ENCODE data around the gene NOCT.
A peak's percentile ranks its signal among the peaks of the same experiment; 100 is the strongest.
"Not testable (repeated sequence)": the region's sequence is repeated elsewhere in the genome, so short reads cannot be mapped to it uniquely, and the experiment has no call there.

Gene NOCT

DNA sequence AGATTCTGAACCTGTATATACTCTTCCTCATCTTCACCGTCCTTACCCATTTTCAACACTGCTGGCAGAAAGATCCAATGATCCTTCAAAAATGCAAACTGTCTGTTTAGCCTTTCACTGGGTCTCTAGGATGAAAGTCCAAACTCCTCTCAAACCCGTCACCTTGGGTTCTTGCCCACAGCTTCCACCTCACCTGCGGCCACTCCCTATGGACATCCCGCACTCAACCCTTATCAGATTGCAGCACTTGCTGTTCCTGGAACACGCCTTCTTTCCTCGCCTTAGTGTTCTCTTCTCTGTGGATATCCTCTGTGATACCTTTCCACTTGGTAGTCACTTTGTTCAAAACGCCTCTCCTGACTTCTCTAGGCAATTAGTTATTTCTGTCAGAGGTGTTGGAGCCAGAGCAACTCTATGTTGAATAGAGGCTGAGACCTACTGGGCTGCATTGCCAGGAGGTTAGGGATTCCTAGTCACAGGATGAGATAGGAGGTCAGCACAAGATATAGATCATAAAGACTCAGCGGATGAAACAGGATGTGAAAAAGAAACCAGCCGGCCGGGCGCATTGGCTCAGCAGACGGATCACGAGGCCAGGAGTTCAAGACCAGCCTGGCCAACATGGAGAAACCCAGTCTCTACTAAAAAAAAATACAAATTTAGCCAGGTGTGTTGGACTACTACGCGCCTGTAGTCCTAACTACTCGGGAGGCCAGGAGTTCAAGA, 4.2 kb upstream of the NOCT start:
- Histone ChIP-seq H3K4me3 (ENCODE audit: low read length) (no peak overlapping the region), H3K9ac (ENCODE audit: low read length) (no peak overlapping the region), H3K27me3 (replicated peaks; ENCODE audit: control insufficient read depth, insufficient read depth, low read length) (no peaks in the 10 kb centered on the region), H3K36me3 (ENCODE audit: control insufficient read depth, insufficient read depth, low read length, severe bottlenecking) (no peaks in the 10 kb centered on the region), H3K9me3 (ENCODE audit: control insufficient read depth, low read length) (peaks cover 6% of the 10 kb centered on the region), H3K4me1 (ENCODE audit: control insufficient read depth, insufficient read depth, low read length) (peaks cover 22% of the 10 kb centered on the region)
- DNase-seq (ENCODE audit: low read depth): no peak

DNA sequence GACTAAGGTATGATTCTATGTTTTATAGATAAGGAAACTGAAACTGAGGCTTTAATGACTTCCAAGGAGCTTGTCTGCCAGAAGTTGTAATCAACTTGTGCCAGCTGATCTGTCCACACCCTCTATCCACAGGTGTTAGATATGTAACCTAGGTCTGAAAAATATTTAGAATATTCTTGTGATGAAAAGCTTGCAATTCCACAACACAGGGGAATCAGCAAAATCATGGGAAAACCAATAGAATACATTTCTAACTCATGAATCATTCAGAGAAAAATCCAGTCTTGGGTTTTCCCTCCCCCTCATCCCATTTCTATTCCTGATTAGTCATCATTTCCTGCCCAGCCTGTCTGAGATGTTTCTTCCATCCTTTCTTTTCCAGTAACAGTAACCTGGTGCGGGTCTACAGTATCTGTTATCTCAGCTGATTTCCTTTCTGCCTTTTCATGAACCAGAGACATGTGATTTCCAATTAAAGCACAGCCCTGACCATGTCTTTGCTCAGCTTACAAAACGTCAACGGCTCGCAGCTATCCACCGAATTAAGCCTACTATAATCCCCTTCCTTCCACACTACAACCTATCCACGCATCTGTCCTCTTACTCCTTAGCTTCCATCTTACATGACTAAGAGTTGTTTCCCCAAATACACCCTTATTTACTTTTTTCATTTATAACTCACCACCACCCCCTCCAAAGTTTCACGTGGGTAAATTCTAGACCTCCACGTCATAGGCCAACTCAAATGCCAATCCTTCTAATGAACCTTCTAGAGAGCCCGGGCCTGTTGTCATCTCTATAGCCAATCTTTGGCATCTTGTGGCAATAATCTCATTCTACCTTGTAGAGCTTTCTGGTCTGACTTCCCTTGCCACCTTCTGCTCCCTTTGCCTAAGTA, 961 bp upstream of the NOCT start:
- no peaks in the 10 kb centered on the region for H3K36me3 ChIP-seq (ENCODE audit: control insufficient read depth, insufficient read depth, low read length, severe bottlenecking)
- DNase-seq (ENCODE audit: low read depth): peak; percentile 85
- peak overlapping the region; percentile 97 for H3K4me3 ChIP-seq (ENCODE audit: low read length)
- H3K9me3 ChIP-seq (ENCODE audit: control insufficient read depth, low read length): no peaks in the 10 kb centered on the region
- peak overlapping the region; percentile 91 for H3K9ac ChIP-seq (ENCODE audit: low read length)
- H3K27me3 ChIP-seq (replicated peaks; ENCODE audit: control insufficient read depth, insufficient read depth, low read length): no peaks in the 10 kb centered on the region
- H3K4me1 ChIP-seq (ENCODE audit: control insufficient read depth, insufficient read depth, low read length): peaks cover 39% of the 10 kb centered on the region

DNA sequence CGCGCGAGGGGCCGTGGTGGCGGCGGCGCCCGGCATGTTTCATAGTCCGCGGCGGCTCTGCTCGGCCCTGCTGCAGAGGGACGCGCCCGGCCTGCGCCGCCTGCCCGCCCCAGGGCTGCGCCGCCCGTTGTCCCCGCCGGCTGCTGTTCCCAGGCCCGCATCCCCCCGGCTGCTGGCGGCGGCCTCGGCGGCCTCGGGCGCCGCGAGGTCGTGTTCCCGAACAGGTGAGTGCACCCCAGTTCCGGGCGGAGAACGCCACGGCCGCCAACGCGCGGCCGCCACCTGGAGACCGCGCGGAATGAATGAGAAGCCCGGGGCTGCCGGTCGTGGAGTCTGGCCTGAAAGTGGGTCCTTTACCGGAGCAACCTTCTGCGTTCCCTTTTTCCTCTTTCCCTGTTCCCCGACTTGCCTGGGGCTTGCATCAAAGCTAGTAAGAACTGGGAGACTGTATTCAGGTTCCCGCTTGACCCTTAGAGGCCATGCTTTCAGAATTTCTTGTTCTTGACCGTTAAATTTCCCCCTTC, 429 bp downstream of the NOCT start:
- no peaks in the 10 kb centered on the region for H3K9me3 ChIP-seq (ENCODE audit: control insufficient read depth, low read length)
- peak; percentile 66 for DNase-seq (ENCODE audit: low read depth)

DNA sequence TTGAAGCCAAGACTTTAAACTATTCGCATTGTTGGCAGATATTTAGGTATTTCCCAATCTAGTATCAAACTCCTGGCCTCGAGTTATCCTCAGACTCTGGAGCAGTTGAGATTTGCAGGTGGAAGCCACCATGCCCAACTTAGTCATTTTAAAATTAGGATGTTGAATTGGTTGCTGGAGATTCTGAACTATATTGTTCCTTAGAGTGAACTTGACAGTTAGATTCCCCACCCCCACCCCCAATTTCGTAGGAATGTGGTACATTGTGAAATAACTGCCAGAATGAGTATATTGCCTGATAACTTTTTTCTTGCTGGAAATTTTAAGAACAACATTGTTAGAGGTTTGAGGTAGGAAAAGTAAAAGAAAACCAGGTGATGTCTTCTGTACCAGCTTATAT, 2.3 kb downstream of the NOCT start:
- Histone ChIP-seq H3K27me3 (replicated peaks; ENCODE audit: control insufficient read depth, insufficient read depth, low read length) (no peaks in the 10 kb centered on the region), H3K4me3 (ENCODE audit: low read length) (peak overlapping the region; percentile 71), H3K36me3 (ENCODE audit: control insufficient read depth, insufficient read depth, low read length, severe bottlenecking) (no peaks in the 10 kb centered on the region), H3K9me3 (ENCODE audit: control insufficient read depth, low read length) (no peaks in the 10 kb centered on the region), H3K9ac (ENCODE audit: low read length) (peak overlapping the region; percentile 47), H3K4me1 (ENCODE audit: control insufficient read depth, insufficient read depth, low read length) (peaks cover 44% of the 10 kb centered on the region)
- peak; percentile 58 for DNase-seq (ENCODE audit: low read depth)

More for the DNA sequence above, 429 bp downstream of the NOCT start:
- H3K4me3 ChIP-seq (ENCODE audit: low read length): peak overlapping the region; percentile 97
- H3K36me3 ChIP-seq (ENCODE audit: control insufficient read depth, insufficient read depth, low read length, severe bottlenecking): no peaks in the 10 kb centered on the region
- H3K9ac ChIP-seq (ENCODE audit: low read length): peak overlapping the region; percentile 91
- peaks cover 41% of the 10 kb centered on the region for H3K4me1 ChIP-seq (ENCODE audit: control insufficient read depth, insufficient read depth, low read length)
- H3K27me3 ChIP-seq (replicated peaks; ENCODE audit: control insufficient read depth, insufficient read depth, low read length): no peaks in the 10 kb centered on the region

DNA sequence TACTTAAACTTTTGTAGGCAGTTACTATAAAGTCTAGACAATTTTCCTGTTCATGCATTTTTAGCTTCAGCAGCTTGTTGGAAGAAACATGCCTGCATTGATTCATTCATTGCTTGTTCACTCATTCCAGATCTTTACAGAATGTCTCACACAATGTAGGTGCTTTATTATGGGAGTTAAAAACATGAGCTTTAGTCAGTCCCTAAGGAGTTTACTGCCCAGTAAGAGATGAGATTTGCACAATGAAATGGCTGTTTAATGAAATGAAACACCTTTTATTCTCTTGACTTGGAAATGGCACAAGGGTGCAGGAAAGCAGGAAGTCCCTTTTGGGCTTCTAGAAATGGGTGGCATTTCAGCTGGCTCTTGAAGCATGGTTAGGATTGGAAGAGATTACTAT, 2.9 kb downstream of the NOCT start:
- no peaks in the 10 kb centered on the region for H3K9me3 ChIP-seq (ENCODE audit: control insufficient read depth, low read length)
- H3K4me3 ChIP-seq (ENCODE audit: low read length): peak overlapping the region; percentile 71
- H3K4me1 ChIP-seq (ENCODE audit: control insufficient read depth, insufficient read depth, low read length): peaks cover 44% of the 10 kb centered on the region
- H3K27me3 ChIP-seq (replicated peaks; ENCODE audit: control insufficient read depth, insufficient read depth, low read length): no peaks in the 10 kb centered on the region
- peak overlapping the region; percentile 47 for H3K9ac ChIP-seq (ENCODE audit: low read length)
- H3K36me3 ChIP-seq (ENCODE audit: control insufficient read depth, insufficient read depth, low read length, severe bottlenecking): no peaks in the 10 kb centered on the region
- DNase-seq (ENCODE audit: low read depth): peak; percentile 26

DNA sequence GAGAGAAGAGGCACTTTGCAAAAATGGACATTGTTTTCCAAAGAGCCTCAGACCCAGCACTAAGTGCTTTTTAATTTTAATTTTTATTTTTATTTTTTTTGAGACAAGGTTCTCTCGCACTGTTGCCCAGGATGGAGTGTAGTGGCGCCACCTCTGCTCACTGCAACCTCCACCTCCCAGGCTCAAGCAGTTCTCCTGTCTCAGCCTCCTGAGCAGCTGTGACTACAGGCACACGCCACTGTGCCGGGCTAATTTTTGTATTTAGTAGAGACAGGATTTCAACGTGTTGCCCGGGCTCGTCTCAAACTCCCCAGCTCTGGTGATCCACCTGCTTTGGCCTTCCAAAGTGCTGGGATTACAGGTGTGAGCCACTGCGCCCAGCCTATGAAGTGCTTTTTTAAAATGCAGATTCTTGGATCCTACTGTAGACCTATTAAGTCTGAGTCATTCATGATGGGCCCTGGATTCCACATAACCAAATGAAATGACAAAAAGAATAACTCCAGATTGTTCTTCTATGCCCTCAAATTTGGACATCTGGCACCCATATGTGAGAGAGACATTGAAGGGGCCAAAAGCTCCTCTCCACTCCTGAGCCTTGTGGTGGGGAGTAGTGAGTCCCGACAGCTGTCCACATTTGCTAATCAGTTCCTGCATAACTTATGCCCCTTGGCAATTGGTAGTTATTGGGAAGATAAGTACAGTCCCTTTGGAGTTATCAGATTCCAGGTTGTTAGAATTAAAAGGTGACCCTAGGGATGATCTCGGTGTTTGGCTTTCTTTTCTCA, 3.6 kb downstream of the NOCT start:
- H3K4me3 ChIP-seq (ENCODE audit: low read length): peak overlapping the region; percentile 71
- peaks cover 38% of the 10 kb centered on the region for H3K4me1 ChIP-seq (ENCODE audit: control insufficient read depth, insufficient read depth, low read length)
- H3K9ac ChIP-seq (ENCODE audit: low read length): peak overlapping the region; percentile 47
- H3K36me3 ChIP-seq (ENCODE audit: control insufficient read depth, insufficient read depth, low read length, severe bottlenecking): no peaks in the 10 kb centered on the region
- DNase-seq (ENCODE audit: low read depth): peak; percentile 60
- H3K9me3 ChIP-seq (ENCODE audit: control insufficient read depth, low read length): no peaks in the 10 kb centered on the region
- no peaks in the 10 kb centered on the region for H3K27me3 ChIP-seq (replicated peaks; ENCODE audit: control insufficient read depth, insufficient read depth, low read length)

DNA sequence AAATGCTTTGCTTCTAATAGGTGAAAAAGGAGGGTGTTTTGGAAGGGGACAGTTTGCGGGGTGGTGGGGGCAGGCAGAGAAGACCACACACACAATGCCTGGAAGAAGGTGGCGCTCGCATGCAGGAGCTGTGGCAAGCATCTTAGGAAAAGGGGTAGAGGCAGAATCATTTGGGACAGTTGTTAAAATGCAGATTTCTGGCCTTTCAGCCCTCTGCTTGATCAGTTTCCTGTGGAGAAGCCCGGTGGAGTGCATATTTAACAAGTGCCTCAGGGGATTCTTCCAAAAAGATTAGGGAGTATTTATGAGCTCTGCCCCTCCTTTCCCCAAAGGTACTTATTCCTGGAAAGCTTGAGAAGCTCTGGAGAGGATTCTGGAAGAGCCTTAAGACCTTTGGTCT, 4.8 kb downstream of the NOCT start:
- peaks cover 27% of the 10 kb centered on the region for H3K4me1 ChIP-seq (ENCODE audit: control insufficient read depth, insufficient read depth, low read length)

DNA sequence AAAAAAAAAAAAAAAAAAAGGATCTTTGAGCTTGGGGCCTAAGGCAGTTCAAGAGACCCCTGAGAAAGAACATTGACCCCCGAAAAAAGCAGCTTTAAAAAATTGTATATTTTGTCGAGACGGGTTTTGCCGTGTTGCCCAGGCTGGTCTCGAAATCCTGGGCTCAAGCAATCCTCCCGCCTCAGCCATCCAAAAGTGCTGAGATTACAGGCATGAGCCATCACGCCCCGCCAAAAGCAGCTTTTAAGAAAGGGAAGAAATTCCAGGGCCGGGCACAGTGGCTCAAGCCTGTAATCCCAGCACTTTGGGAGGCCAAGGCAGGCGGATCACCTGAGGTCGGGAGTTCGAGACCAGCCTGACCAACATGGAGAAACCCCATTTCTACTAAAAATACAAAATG, 5.5 kb downstream of the NOCT start:
- H3K9ac ChIP-seq (ENCODE audit: low read length): not testable (repeated sequence)

More for the DNA sequence above, 4.8 kb downstream of the NOCT start:
- H3K9me3 ChIP-seq (ENCODE audit: control insufficient read depth, low read length): no peaks in the 10 kb centered on the region
- H3K9ac ChIP-seq (ENCODE audit: low read length): no peak overlapping the region
- DNase-seq (ENCODE audit: low read depth): no peak
- H3K27me3 ChIP-seq (replicated peaks; ENCODE audit: control insufficient read depth, insufficient read depth, low read length): no peaks in the 10 kb centered on the region
- H3K36me3 ChIP-seq (ENCODE audit: control insufficient read depth, insufficient read depth, low read length, severe bottlenecking): no peaks in the 10 kb centered on the region
- no peak overlapping the region for H3K4me3 ChIP-seq (ENCODE audit: low read length)

DNA sequence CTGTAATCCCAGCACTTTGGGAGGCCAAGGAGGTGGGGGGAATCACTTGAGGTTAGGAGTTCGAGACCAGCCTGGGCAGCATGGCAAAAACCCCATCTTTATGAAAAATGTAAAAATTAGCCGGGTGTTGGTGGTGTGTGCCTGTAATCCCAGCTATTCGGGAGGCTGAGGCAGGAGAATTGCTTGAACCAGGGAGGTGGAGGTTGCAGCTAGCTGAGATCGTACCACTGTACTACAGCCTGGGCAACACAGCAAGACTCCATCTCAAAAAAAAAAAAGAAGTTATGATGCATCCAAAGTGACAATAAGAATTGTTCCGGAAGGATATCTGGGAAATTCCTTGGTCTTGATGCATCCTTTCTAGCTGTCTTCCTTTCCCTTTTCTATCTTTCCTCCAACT, 7.3 kb downstream of the NOCT start:
- no peaks in the 10 kb centered on the region for H3K9me3 ChIP-seq (ENCODE audit: control insufficient read depth, low read length)
- DNase-seq (ENCODE audit: low read depth): no peak
- no peaks in the 10 kb centered on the region for H3K36me3 ChIP-seq (ENCODE audit: control insufficient read depth, insufficient read depth, low read length, severe bottlenecking)
- no peak overlapping the region for H3K9ac ChIP-seq (ENCODE audit: low read length)
- H3K27me3 ChIP-seq (replicated peaks; ENCODE audit: control insufficient read depth, insufficient read depth, low read length): no peaks in the 10 kb centered on the region
- peaks cover 27% of the 10 kb centered on the region for H3K4me1 ChIP-seq (ENCODE audit: control insufficient read depth, insufficient read depth, low read length)
- no peak overlapping the region for H3K4me3 ChIP-seq (ENCODE audit: low read length)

More for the DNA sequence above, 5.5 kb downstream of the NOCT start:
- not testable (repeated sequence) for DNase-seq (ENCODE audit: low read depth); H3K9me3 ChIP-seq (ENCODE audit: control insufficient read depth, low read length); H3K36me3 ChIP-seq (ENCODE audit: control insufficient read depth, insufficient read depth, low read length, severe bottlenecking); H3K27me3 ChIP-seq (replicated peaks; ENCODE audit: control insufficient read depth, insufficient read depth, low read length); H3K4me3 ChIP-seq (ENCODE audit: low read length)
- peaks cover 27% of the 10 kb centered on the region for H3K4me1 ChIP-seq (ENCODE audit: control insufficient read depth, insufficient read depth, low read length)

DNA sequence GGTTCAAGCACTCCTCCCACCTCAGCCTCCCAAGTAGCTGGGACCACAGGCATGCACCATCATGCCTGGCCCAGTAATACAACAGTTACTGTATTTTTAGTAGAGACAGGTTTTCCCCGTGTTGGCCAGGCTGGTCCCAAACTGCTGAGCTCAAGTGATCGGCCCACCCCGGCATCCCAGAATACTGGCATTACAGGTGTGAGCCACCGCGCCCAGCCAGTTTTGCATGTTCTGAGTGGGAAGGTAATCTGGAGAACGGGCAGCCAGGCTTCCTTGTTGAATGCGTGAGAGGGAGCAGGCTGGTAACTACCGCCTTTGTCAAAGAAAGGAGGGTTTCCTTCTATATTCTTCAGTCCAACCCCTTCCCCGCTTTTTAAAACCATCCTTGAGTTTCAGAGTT, 9.1 kb downstream of the NOCT start:
- Histone ChIP-seq H3K4me1 (ENCODE audit: control insufficient read depth, insufficient read depth, low read length) (peaks cover 12% of the 10 kb centered on the region), H3K9ac (ENCODE audit: low read length) (no peak overlapping the region), H3K36me3 (ENCODE audit: control insufficient read depth, insufficient read depth, low read length, severe bottlenecking) (no peaks in the 10 kb centered on the region), H3K27me3 (replicated peaks; ENCODE audit: control insufficient read depth, insufficient read depth, low read length) (no peaks in the 10 kb centered on the region), H3K4me3 (ENCODE audit: low read length) (no peak overlapping the region), H3K9me3 (ENCODE audit: control insufficient read depth, low read length) (no peaks in the 10 kb centered on the region)
- DNase-seq (ENCODE audit: low read depth): no peak

DNA sequence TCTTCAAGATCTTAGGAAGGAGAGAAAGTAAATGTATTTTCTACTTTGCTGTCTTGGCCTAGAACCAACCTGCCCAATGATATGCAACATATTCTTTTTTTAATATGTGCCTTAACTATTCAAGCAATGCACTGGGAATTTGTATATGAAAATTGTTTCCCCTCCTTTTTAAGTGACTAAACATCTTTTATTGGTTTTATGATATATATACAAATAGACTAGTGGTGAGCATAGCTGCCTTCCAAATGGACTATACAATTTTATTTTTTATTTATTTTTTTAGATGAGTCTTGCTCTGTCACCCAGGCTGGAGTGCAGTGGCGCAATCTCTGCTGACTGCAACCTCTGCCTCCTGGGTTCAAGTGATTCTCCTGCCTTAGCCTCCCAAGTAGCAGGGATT, 10.3 kb downstream of the NOCT start:
- H3K9me3 ChIP-seq (ENCODE audit: control insufficient read depth, low read length): no peaks in the 10 kb centered on the region
- no peaks in the 10 kb centered on the region for H3K36me3 ChIP-seq (ENCODE audit: control insufficient read depth, insufficient read depth, low read length, severe bottlenecking)
- DNase-seq (ENCODE audit: low read depth): no peak
- no peak overlapping the region for H3K4me3 ChIP-seq (ENCODE audit: low read length)
- H3K27me3 ChIP-seq (replicated peaks; ENCODE audit: control insufficient read depth, insufficient read depth, low read length): no peaks in the 10 kb centered on the region
- no peak overlapping the region for H3K9ac ChIP-seq (ENCODE audit: low read length)
- H3K4me1 ChIP-seq (ENCODE audit: control insufficient read depth, insufficient read depth, low read length): peaks cover 14% of the 10 kb centered on the region
